ENCODE measurements around the gene TMEM72.

TMEM72 gene

GRCh38 chr10:44890696-44891563 is 20.2 kb upstream of the TMEM72 start:
- DNase-seq: no peak

GRCh38 chr10:44891721-44892120 is 19.4 kb upstream of the TMEM72 start:
- no peak for DNase-seq

GRCh38 chr10:44893604-44894468 is 17.3 kb upstream of the TMEM72 start:
- no peak for DNase-seq

GRCh38 chr10:44894691-44895090 is 16.4 kb upstream of the TMEM72 start:
- no peak for DNase-seq

GRCh38 chr10:44895280-44895679 is 15.9 kb upstream of the TMEM72 start:
- no peak for DNase-seq

- DNase-seq: no peak
These were observed 14.1 kb upstream of the TMEM72 start for GRCh38 chr10:44897049-44897448.

- DNase-seq: no peak
These were observed 12.5 kb upstream of the TMEM72 start for GRCh38 chr10:44898665-44899064.

GRCh38 chr10:44899450-44900080 is 11.6 kb upstream of the TMEM72 start:
- no peak for DNase-seq

- DNase-seq: no peak
These were observed 8.1 kb upstream of the TMEM72 start for GRCh38 chr10:44902941-44903545.

- no peak for DNase-seq
These were observed 4.7 kb upstream of the TMEM72 start for GRCh38 chr10:44906486-44906885.

GRCh38 chr10:44907556-44907955 is 3.6 kb upstream of the TMEM72 start:
- DNase-seq: no peak

GRCh38 chr10:44908066-44908749 is 2.9 kb upstream of the TMEM72 start:
- no peak for DNase-seq

GRCh38 chr10:44908936-44909630 is 2.1 kb upstream of the TMEM72 start:
- no peak for DNase-seq

GRCh38 chr10:44909910-44910309 is 1.2 kb upstream of the TMEM72 start:
- no peak for DNase-seq

GRCh38 chr10:44910602-44911001 is 535 bp upstream of the TMEM72 start:
- no peak for DNase-seq

GRCh38 chr10:44911951-44912350 is 814 bp downstream of the TMEM72 start:
- DNase-seq: no peak

GRCh38 chr10:44913350-44914081 is 2.4 kb downstream of the TMEM72 start:
- peak; percentile 26 to 39 for DNase-seq

- DNase-seq: no peak
These were observed 3.8 kb downstream of the TMEM72 start for GRCh38 chr10:44914891-44915290.

- DNase-seq: no peak
These were observed 5.3 kb downstream of the TMEM72 start for GRCh38 chr10:44916429-44916828.

- no peak for DNase-seq
These were observed 6.7 kb downstream of the TMEM72 start for GRCh38 chr10:44917848-44918247.

- no peak for DNase-seq
These were observed 9.1 kb downstream of the TMEM72 start for GRCh38 chr10:44920252-44920651.

Data from CD4-positive, alpha-beta T cell treated with Interleukin-4 for 1 hour (primary cell).